DMS153 treated with DMSO at 0.1 percent for 48 hours (cell line): ENCODE data around the gene PHF10.
"Not testable (repeated sequence)": the region's sequence is repeated elsewhere in the genome, so short reads cannot be mapped to it uniquely, and the experiment has no call there.

ENCODE experiments used
- DNase-seq: peaks from one replicate; lab custom pipeline; 2025; ENCODE audit not compliant: unreplicated experiment; lab: John Stamatoyannopoulos, UW

Gene PHF10

GRCh38 chr6:169723200-169723909, 945 bp downstream of the PHF10 start:
- no peak for DNase-seq

GRCh38 chr6:169722362-169723199, 1.7 kb downstream of the PHF10 start:
- no peak for DNase-seq

GRCh38 chr6:169720207-169720855, 4.0 kb downstream of the PHF10 start:
- no peak for DNase-seq

- no peak for DNase-seq
These were observed 5.2 kb downstream of the PHF10 start for GRCh38 chr6:169719117-169719516.

- no peak for DNase-seq
These were observed 9.7 kb downstream of the PHF10 start for GRCh38 chr6:169714595-169714994.

GRCh38 chr6:169714178-169714577, 10.1 kb downstream of the PHF10 start:
- DNase-seq = no peak

- DNase-seq = no peak
These were observed 14.3 kb downstream of the PHF10 start for GRCh38 chr6:169710009-169710408.

- no peak for DNase-seq
These were observed 15.0 kb downstream of the PHF10 start for GRCh38 chr6:169709293-169709692.

- no peak for DNase-seq
These were observed 16.5 kb downstream of the PHF10 start for GRCh38 chr6:169707772-169708171.

GRCh38 chr6:169702840-169703246, 21.5 kb downstream of the PHF10 start:
- DNase-seq = no peak

- peak; percentile 67 for DNase-seq
These were observed 22.1 kb downstream of the PHF10 start, which contains the start of the genes C6orf120 and WDR27 for GRCh38 chr6:169701954-169702839. C6orf120 (plus strand) TSS chr6:169702126; CDS start chr6:169702460, 334 bp downstream. WDR27 (minus strand) TSS chr6:169702029; CDS start chr6:169689005, 13,024 bp downstream.

- no peak for DNase-seq
These were observed 22.9 kb downstream of the PHF10 start for GRCh38 chr6:169701311-169701953.

- DNase-seq = no peak
These were observed 24.0 kb downstream of the PHF10 start for GRCh38 chr6:169700296-169700695.

GRCh38 chr6:169697115-169697514, 27.2 kb downstream of the PHF10 start:
- DNase-seq = not testable (repeated sequence)

GRCh38 chr6:169695131-169695530, 29.2 kb downstream of the PHF10 start:
- no peak for DNase-seq

- DNase-seq = no peak
These were observed 31.8 kb downstream of the PHF10 start for GRCh38 chr6:169692516-169692915.

- DNase-seq = no peak
These were observed 33.0 kb downstream of the PHF10 start for GRCh38 chr6:169691260-169691659.

- no peak for DNase-seq
These were observed 35.0 kb downstream of the PHF10 start for GRCh38 chr6:169689287-169689686.

- DNase-seq = no peak
These were observed 38.4 kb downstream of the PHF10 start for GRCh38 chr6:169685860-169686259.

- no peak for DNase-seq
These were observed 40.2 kb downstream of the PHF10 start for GRCh38 chr6:169684056-169684455.
